IMR-90 (cell line): ENCODE data around the gene PGLYRP2.

Source experiments
- BHLHE40 ChIP-seq: fragments of 150-350 bp; IDR thresholded peaks from 2 replicates; pipeline ENCODE4 v1.6.1; 2016; ENCODE audit warnings: mild to moderate bottlenecking, low read depth, low read length
- CTCF ChIP-seq: conservative IDR thresholded peaks from 2 replicates; pipeline ENCODE4 v1.5.1; 2012; ENCODE audit warnings: mild to moderate bottlenecking, low read depth, low read length, improper control_type of control experiment
- FOS ChIP-seq: fragments of 150-350 bp; IDR thresholded peaks from 2 replicates; pipeline ENCODE4 v1.6.1; 2016; ENCODE audit warnings: low read depth, low read length
- TF ChIP-seq, protein P1 (sequence below): fragments of 150-350 bp; IDR thresholded peaks from 2 replicates; pipeline ENCODE4 v1.6.1; 2017; ENCODE audit warnings: mild to moderate bottlenecking, antibody characterized with exemption, low read length, low read depth

DNA sequence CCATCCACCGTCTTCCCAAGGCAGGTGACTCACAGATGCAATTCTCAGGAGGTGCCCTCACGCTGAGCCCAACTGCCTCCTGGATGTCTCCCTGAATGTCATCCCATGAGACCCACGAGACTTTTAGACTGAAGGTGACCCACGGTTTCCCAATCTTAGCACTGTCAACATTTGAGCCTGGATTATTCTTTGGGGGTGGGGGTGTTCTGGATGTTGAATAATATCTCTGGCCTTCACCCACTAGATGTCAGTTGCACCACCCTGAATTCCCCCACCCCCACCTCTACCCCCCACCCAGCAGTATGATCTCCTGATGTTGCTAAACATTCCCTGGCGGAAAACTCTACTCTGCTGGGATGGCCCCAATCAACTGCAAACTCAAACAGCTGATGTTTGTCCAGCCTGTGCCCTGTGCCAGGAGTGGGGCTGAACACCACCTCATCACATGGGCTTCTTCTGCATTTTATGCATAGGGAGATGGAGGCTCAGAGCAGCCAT lies 26.8 kb upstream of the PGLYRP2 start:
- TF ChIP-seq FOS (no peak), BHLHE40 (no peak), CTCF (no peak)
- TF ChIP-seq, protein P1, sequence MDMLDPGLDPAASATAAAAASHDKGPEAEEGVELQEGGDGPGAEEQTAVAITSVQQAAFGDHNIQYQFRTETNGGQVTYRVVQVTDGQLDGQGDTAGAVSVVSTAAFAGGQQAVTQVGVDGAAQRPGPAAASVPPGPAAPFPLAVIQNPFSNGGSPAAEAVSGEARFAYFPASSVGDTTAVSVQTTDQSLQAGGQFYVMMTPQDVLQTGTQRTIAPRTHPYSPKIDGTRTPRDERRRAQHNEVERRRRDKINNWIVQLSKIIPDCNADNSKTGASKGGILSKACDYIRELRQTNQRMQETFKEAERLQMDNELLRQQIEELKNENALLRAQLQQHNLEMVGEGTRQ, result no peak
